Body of pancreas (tissue), 4 donors: ENCODE measurements around the gene ELF1. TPM values are rescaled to one million over a fixed set of nuclear protein-coding genes. Genes with fewer than 3 reads are reported as not detected.

Source experiments
- ATAC-seq: fragments of 150-250 bp; one replicate; pipeline ENCODE4 v1.9.1; 2016
- DNase-seq, 4 donors: peaks; one replicate each; pipeline ENCODE4 v3.0.0-alpha.2; 2019
- H3K27ac ChIP-seq, 4 donors: fragments of 200-600 bp; sonication (generic); 1 replicate in 3 of 4; 2 replicates in 1 of 4; pipeline versions ENCODE4 v1.5.1 to v1.6.1; 2016 to 2019; ENCODE audit warnings: mild to moderate bottlenecking in 1 of 4, mixed read lengths in 1 of 4, moderate library complexity in 1 of 4
- H3K27me3 ChIP-seq, 2 donors: fragments of 200-600 bp; sonication (generic); one replicate each; pipeline ENCODE4 v1.6.0; 2016; ENCODE audit warnings: mild to moderate bottlenecking in 1 of 2
- H3K36me3 ChIP-seq, 2 donors: fragments of 200-600 bp; sonication (generic); replicated peaks in 1 of 2; 2 replicates each; pipeline ENCODE4 v1.5.1; 2016; ENCODE audit warnings: low read depth in 2 of 2; ENCODE audit not compliant: insufficient read depth in 1 of 2
- H3K4me1 ChIP-seq: fragments of 200-600 bp; sonication (generic); one replicate; pipeline ENCODE4 v1.6.0; 2016
- H3K4me3 ChIP-seq, 2 donors: fragments of 200-600 bp; sonication (generic); 1 replicate in 1 of 2; 2 replicates in 1 of 2; pipeline ENCODE4 v1.5.1; 2016 to 2019
- H3K9me3 ChIP-seq, 3 donors: fragments of 200-600 bp; sonication (generic); 1 replicate in 2 of 3; 2 replicates in 1 of 3; pipeline ENCODE4 v1.5.1; 2016
- CTCF ChIP-seq, 7 experiments: fragments of 450-650 bp in 4 of 7; fragments of 200-600 bp in 3 of 7; sonication (generic) in 3 of 7; IDR thresholded peaks; one replicate each; pipeline ENCODE4 v1.5.1; 2016 to 2019; ENCODE audit warnings: antibody characterized with exemption in 7 of 7
- POLR2A ChIP-seq, 3 donors: fragments of 450-650 bp; IDR thresholded peaks; one replicate each; pipeline ENCODE4 v1.6.1; 2016; ENCODE audit warnings: antibody characterized with exemption in 3 of 3, mild to moderate bottlenecking in 2 of 3
- WGBS, 2 donors: methylation state at CpG; one replicate each; pipeline ENCODE4 v1.1.5; 2017; 5-methylcytosine and 5-hydroxymethylcytosine counted together
- intact Hi-C: fragments of 100-400 bp; cut with DNase I; formaldehyde crosslinking; loops from one replicate; pipeline ENCODE4 v1.15.1; 2023
- total RNA-seq, 2 donors: library from RNA; depleted of rRNA; stranded (reverse); fragments of >200 nt; gene quantifications; one replicate each; pipeline ENCODE4 v1.1.0, GENCODE V29; 2016

Gene ELF1
- total RNA-seq, 2 donors from 2014 or later, result 40.5 to 61.7 TPM

GRCh38 chr13:41061075-41061913 lies 42.2 kb upstream of the ELF1 start, which contains the start of gene WBP4:
WBP4 (plus strand) TSS chr13:41061509; CDS start chr13:41061674, 165 bp downstream.
- intact Hi-C loops, result no loop called here
- Histone ChIP-seq H3K27me3 (no peaks in the 10 kb centered on the region), H3K4me1 (peaks cover 37% of the 10 kb centered on the region), H3K4me3 (peak within 1 kb of the TSS; percentile 84 to 96), H3K9me3 (no peaks in the 10 kb centered on the region), H3K36me3 (no peaks in the 10 kb centered on the region), H3K27ac (peak within 1 kb of the TSS; percentile 96 to 100 (median 99))
- peak; percentile 80 for ATAC-seq
- TF ChIP-seq POLR2A (IDR thresholded peaks at IDR 0.05) (peak; percentile 91 to 98 (median 98)), CTCF (IDR thresholded peaks at IDR 0.05) (no peak)
- WGBS, 2 donors, result 0 to 3% methylated on average over 7 to 69 of the region's 71 CpGs
- DNase-seq, result peak; percentile 94 to 96 (median 94)

GRCh38 chr13:41060724-41061074 lies 41.6 kb upstream of the ELF1 start:
- TF ChIP-seq POLR2A (IDR thresholded peaks at IDR 0.05), result no peak
- no peak for TF ChIP-seq CTCF (IDR thresholded peaks at IDR 0.05)
- DNase-seq, result peak; percentile 76 to 84 (median 81)
- Histone ChIP-seq H3K27ac (peak overlapping the region; percentile 96 to 100 (median 99)), H3K4me3 (peak overlapping the region; percentile 84 to 96), H3K27me3 (no peaks in the 10 kb centered on the region), H3K4me1 (peaks cover 43% of the 10 kb centered on the region), H3K9me3 (no peaks in the 10 kb centered on the region), H3K36me3 (no peaks in the 10 kb centered on the region)
- intact Hi-C loops, result no loop called here
- ATAC-seq, result peak; percentile 48
- WGBS, 2 donors, result 1% methylated on average over 15 to 35 of the region's 35 CpGs

DNA sequence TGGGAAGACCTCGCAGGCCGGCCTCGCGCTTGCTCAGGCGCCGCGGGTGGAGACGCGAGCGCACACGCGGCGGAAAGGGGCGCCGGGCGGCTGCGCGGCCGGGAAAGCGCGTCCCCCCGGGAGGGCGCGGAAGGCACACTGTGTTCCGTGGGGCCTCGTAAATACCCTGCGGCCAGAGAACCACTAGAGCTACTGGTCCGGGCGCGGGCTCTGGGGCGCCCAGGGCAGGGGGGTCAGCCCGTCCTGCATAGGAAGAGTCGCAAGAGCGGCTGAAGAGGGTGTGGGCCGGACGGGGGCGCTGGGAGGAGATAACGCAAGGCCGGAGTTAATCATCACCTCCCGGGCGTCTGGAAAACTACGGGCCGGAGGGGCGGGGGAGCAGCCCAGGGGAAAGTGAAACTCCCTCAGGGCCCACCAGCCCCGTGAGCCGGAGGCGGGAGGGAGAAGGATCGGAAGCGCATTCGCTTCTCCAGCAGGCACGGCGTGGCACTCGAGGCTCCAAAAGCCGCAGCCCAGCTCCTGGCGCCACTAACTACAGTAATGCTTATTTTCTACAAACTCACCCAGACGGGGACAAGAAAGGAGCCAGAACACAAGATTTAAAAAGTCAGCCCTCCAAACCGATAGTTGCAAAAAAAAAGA lies 41.1 kb upstream of the ELF1 start:
- intact Hi-C loops, result no loop called here
- peak overlapping the region; percentile 84 to 96 for H3K4me3 ChIP-seq
- WGBS, 2 donors, result 0 to 1% methylated on average over 24 to 57 of the region's 57 CpGs
- no peaks in the 10 kb centered on the region for H3K9me3 ChIP-seq
- TF ChIP-seq POLR2A (IDR thresholded peaks at IDR 0.05), result peak; percentile 72 to 82 (median 80)
- peak in 6 of 7 experiments; percentile 9 to 37 (median 30) for TF ChIP-seq CTCF (IDR thresholded peaks at IDR 0.05)
- ATAC-seq, result peak; percentile 65
- no peaks in the 10 kb centered on the region for H3K27me3 ChIP-seq
- peak; percentile 90 to 94 (median 92) for DNase-seq
- H3K27ac ChIP-seq, result peak overlapping the region; percentile 96 to 100 (median 99)
- no peaks in the 10 kb centered on the region for H3K36me3 ChIP-seq
- H3K4me1 ChIP-seq, result peaks cover 48% of the 10 kb centered on the region

DNA sequence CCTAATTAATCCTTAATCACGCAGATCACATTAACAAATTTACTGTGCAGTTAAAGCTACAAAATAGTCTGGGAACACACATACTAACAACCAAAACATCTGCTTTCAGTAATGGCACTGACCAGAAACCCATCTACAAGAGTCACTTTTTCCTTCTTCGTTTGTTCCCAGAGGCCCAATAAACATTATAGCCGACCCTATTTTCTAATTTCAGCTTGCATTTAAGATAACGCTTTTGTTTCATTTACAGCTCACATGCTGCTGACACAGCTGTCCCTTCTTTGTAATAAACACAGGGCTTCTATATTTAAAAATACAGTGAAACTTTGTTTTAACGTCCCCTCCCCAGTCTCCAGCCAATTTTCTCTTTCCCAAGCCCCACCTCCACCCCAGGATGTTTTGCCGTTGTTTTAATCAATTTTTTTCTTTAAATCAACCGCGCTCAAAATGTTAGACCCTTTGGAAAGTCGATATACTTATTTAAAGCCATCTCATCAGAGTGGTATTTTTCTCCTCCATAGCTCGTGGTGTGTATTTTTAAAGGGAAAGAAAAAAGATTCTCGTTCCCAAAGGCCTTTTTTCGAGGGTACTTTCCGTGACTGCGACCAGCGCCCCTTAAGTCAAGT lies 40.5 kb upstream of the ELF1 start:
- Histone ChIP-seq H3K27me3 (no peaks in the 10 kb centered on the region), H3K4me3 (peak overlapping the region; percentile 84 to 96), H3K9me3 (no peaks in the 10 kb centered on the region), H3K27ac (peak overlapping the region; percentile 96 to 100 (median 99)), H3K36me3 (no peaks in the 10 kb centered on the region), H3K4me1 (peaks cover 54% of the 10 kb centered on the region)
- TF ChIP-seq CTCF (IDR thresholded peaks at IDR 0.05) (no peak), POLR2A (IDR thresholded peaks at IDR 0.05) (no peak)
- 1% methylated on average over 15 of the region's 15 CpGs for WGBS, 2 donors
- intact Hi-C loops, result loop anchor here (5.0 to 10.0 kb wide), 2 partner anchors 75 to 137 kb away; no protein-coding TSS in a partner anchor
- DNase-seq, result no peak
- ATAC-seq, result no peak
